ENCODE results near the gene LETM1. TPM values are rescaled to one million over a fixed set of nuclear protein-coding genes. Genes with fewer than 3 reads are reported as not detected.

Gene LETM1
- total and polyA plus RNA-seq, 2 of the 8 experiments (the other 6 are each of a cell fraction or from before 2014, with no cell fraction given): 19.8 to 50.1 TPM

DNA sequence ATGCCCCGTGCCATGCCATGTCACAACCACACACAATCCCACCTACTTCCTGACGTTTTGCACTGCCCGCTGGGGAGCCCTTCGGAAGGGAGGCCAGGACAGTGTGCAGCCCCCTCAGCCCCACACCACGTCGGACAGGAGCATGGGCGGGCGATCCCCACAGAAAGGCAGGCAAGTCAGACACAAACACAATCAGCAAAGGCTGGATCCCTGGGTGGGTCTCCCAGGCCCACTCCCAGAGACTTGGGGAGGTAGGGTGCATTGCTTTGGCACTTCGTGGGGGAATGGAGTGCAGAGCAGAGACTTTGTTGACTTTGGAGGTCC is 14.1 kb downstream of the LETM1 start:
- DNase-seq (ENCODE audit: low read depth in 1 of 2, low spot score in 2 of 2) (no peak), FAIRE-seq (no peak)
- Histone ChIP-seq H3K14ac (ENCODE audit: insufficient read length) (no peak overlapping the region), H4K8ac (ENCODE audit: extremely low read depth, insufficient read depth, low read length) (no peak overlapping the region), H2AK5ac (ENCODE audit: low read depth, low read length) (no peak overlapping the region), H3K9ac (replicated peaks in 1 of 4; ENCODE audit: extremely low read depth in 1 of 4, low read depth in 3 of 4, low read length in 3 of 4) (no peak overlapping the region), H2BK5ac (ENCODE audit: low read depth, low read length) (no peak overlapping the region), H3K9me3 (ENCODE audit: insufficient read depth in 2 of 2, low read depth in 1 of 2, low read length in 1 of 2) (no peaks in the 10 kb centered on the region), H3K27ac (ENCODE audit: low read depth, low read length) (no peak overlapping the region), H4K5ac (ENCODE audit: insufficient read length, low read depth, low read length) (no peak overlapping the region), H3K27me3 (replicated peaks in 1 of 4; ENCODE audit: control insufficient read depth in 3 of 4, extremely low read depth in 1 of 4, insufficient read depth in 3 of 4, low read length in 3 of 4) (no peaks in the 10 kb centered on the region), H3K4me3 (ENCODE audit: extremely low read depth in 1 of 4, insufficient read depth in 2 of 4, low read depth in 3 of 4, low read length in 4 of 4) (no peak overlapping the region), H3K4me1 (replicated peaks in 1 of 4; ENCODE audit: control insufficient read depth in 3 of 4, insufficient read depth in 4 of 4, low read length in 3 of 4) (no peaks in the 10 kb centered on the region), H2BK15ac (ENCODE audit: low read length) (no peak overlapping the region), H3K23ac (ENCODE audit: insufficient read length) (no peak overlapping the region), H3K4me2 (ENCODE audit: insufficient read depth in 1 of 2, low read depth in 2 of 2, low read length in 2 of 2) (no peak overlapping the region), H3K36me3 (ENCODE audit: control insufficient read depth in 2 of 4, insufficient read depth in 4 of 4, low read length in 3 of 4) (peaks cover 0 to 10% (median 5%) of the 10 kb centered on the region in 4 experiments; a peak in 5 of 8 replicates), H2BK20ac (ENCODE audit: low read length) (no peak overlapping the region), H2BK120ac (replicated peaks; ENCODE audit: low read depth, low read length) (no peak overlapping the region), H3K79me2 (ENCODE audit: control insufficient read depth in 1 of 2, insufficient read depth in 2 of 2, low read length in 2 of 2) (no peaks in the 10 kb centered on the region), H3K56ac (replicated peaks; ENCODE audit: insufficient read length, low read depth, low read length) (no peak overlapping the region), H4K20me1 (replicated peaks in 1 of 2; ENCODE audit: control insufficient read depth in 1 of 2, insufficient read depth in 2 of 2, low read length in 2 of 2) (peaks cover 1 to 19% of the 10 kb centered on the region in 2 experiments), H3K23me2 (ENCODE audit: low read depth, low read length) (no peaks in the 10 kb centered on the region), H3K18ac (ENCODE audit: extremely low read depth, low read length) (no peak overlapping the region), H2BK12ac (ENCODE audit: low read depth, low read length) (no peak overlapping the region), H3K4ac (replicated peaks; ENCODE audit: insufficient read length, low read depth, low read length) (no peak overlapping the region), H4K91ac (replicated peaks; ENCODE audit: insufficient read length, low read length) (no peak overlapping the region), H2AFZ (ENCODE audit: low read length) (no peak overlapping the region), H3K79me1 (ENCODE audit: low read depth, low read length) (peaks cover 10% of the 10 kb centered on the region)
- ChIA-PET CTCF (ENCODE audit: partially characterized antibody) (interaction anchor here (0.6 to 3.1 kb wide), 8 partner anchors 9 to 320 kb away, joined by 3 to 16 read pairs (median 3); no protein-coding TSS in a partner anchor), POLR2A (ENCODE audit: partially characterized antibody) (interaction anchor here (1.2 kb wide), 1 partner anchor 130 kb away, joined by 3 read pairs; the partner anchor contains the start of gene SLBP)
- 93% methylated on average over 9 of the region's 9 CpGs; no CpG with 5 or more reads in 1 of the 2 experiments for WGBS, 2 experiments (ENCODE audit: extremely low coverage in 1 of 2, insufficient coverage in 1 of 2, insufficient read length in 1 of 2, insufficient replicate concordance in 2 of 2, low coverage in 1 of 2, low lambda C conversion rate in 2 of 2, missing lambda C conversion rate in 1 of 2)
- no peak for TF ChIP-seq SAP30 (IDR thresholded peaks at IDR 0.05; ENCODE audit: insufficient read depth, insufficient replicate concordance, low read length)
